Neural cell (in vitro differentiated cells): ENCODE results near the gene SLC6A17. TPM values are rescaled to one million over a fixed set of nuclear protein-coding genes. Genes with fewer than 3 reads are reported as not detected.

Source experiments
- H2AFZ ChIP-seq: fragments of 200-600, 300-800 bp; sonication (generic), shearing (Covaris generic); 2 replicates; pipeline ENCODE4 v1.6.0; 2014; ENCODE audit warnings: low read depth, mild to moderate bottlenecking, antibody characterized with exemption, low read length, moderate library complexity
- H3F3A ChIP-seq: fragments of 200-600 bp; shearing (Covaris generic); 2 replicates; pipeline ENCODE4 v1.6.1; 2016; ENCODE audit warnings: mild to moderate bottlenecking, moderate library complexity, mixed read lengths, antibody characterized with exemption, low read length; ENCODE audit not compliant: insufficient read depth, poor library complexity, severe bottlenecking
- H3K27ac ChIP-seq: fragments of 200-600, 300-800 bp; sonication (generic), shearing (Covaris generic); 2 replicates; pipeline ENCODE4 v1.5.1; 2014; ENCODE audit warnings: mild to moderate bottlenecking, low read length, moderate library complexity
- H3K27me3 ChIP-seq: fragments of 300-800, 200-600 bp; sonication (generic), shearing (Covaris generic); 2 replicates; pipeline ENCODE4 v1.6.0; 2014; ENCODE audit warnings: mild to moderate bottlenecking, low read depth, low read length, moderate library complexity; ENCODE audit not compliant: insufficient read depth
- H3K36me3 ChIP-seq: fragments of 300-800, 200-600 bp; sonication (generic), shearing (Covaris generic); 2 replicates; pipeline ENCODE4 v1.5.1; 2014; ENCODE audit warnings: mild to moderate bottlenecking, antibody characterized with exemption, low read length, moderate library complexity; ENCODE audit not compliant: insufficient read depth
- H3K4me2 ChIP-seq: fragments of 300-800, 200-600 bp; sonication (generic), shearing (Covaris generic); 2 replicates; pipeline ENCODE4 v1.6.0; 2014; ENCODE audit warnings: mild to moderate bottlenecking, low read length
- H3K4me3 ChIP-seq: fragments of 300-800, 200-600 bp; sonication (generic), shearing (Covaris generic); 2 replicates; pipeline ENCODE4 v1.5.1; 2014; ENCODE audit warnings: mild to moderate bottlenecking, low read length, moderate library complexity
- H3K79me2 ChIP-seq: fragments of 200-600 bp; shearing (Covaris generic); replicated peaks from 2 replicates; pipeline ENCODE4 v1.6.0; 2014; ENCODE audit warnings: mild to moderate bottlenecking, low read length, moderate library complexity; ENCODE audit not compliant: insufficient read depth
- H3K9ac ChIP-seq: fragments of 300-800, 200-600 bp; sonication (generic), shearing (Covaris generic); 2 replicates; pipeline ENCODE4 v1.6.1; 2016; ENCODE audit warnings: mild to moderate bottlenecking, low read length, mixed read lengths
- H3K9me2 ChIP-seq: fragments of 200-600 bp; shearing (Covaris generic); 2 replicates; pipeline ENCODE4 v1.6.1; 2016; ENCODE audit warnings: mild to moderate bottlenecking, low read length, mixed read lengths; ENCODE audit not compliant: insufficient read depth
- H3K9me3 ChIP-seq: fragments of 200-600, 300-800 bp; sonication (generic), shearing (Covaris generic); 2 replicates; pipeline ENCODE4 v1.6.1; 2016; ENCODE audit warnings: mild to moderate bottlenecking, mixed run types, low read length, moderate library complexity, mixed read lengths
- H4K20me1 ChIP-seq: fragments of 200-600 bp; shearing (Covaris generic); 2 replicates; pipeline ENCODE4 v1.6.1; 2016; ENCODE audit warnings: mild to moderate bottlenecking, mixed run types; ENCODE audit not compliant: insufficient read depth
- EZH2 ChIP-seq: fragments of 200-600, 300-800 bp; shearing (Covaris generic), sonication (generic); IDR thresholded peaks from 2 replicates; pipeline ENCODE4 v1.6.1; 2014; ENCODE audit warnings: antibody characterized with exemption, low read length, borderline replicate concordance, mild to moderate bottlenecking; ENCODE audit not compliant: insufficient read depth, poor library complexity, severe bottlenecking
- MXI1 ChIP-seq: fragments of 450-650 bp; conservative IDR thresholded peaks from 2 replicates; pipeline ENCODE4 v1.6.1; 2014; ENCODE audit warnings: antibody characterized with exemption, mild to moderate bottlenecking; ENCODE audit not compliant: poor library complexity, severe bottlenecking
- RAD21 ChIP-seq: fragments of 450-650 bp; conservative IDR thresholded peaks from 2 replicates; pipeline ENCODE4 v1.6.1; 2014; ENCODE audit warnings: antibody characterized with exemption, mild to moderate bottlenecking, moderate library complexity
- SMC3 ChIP-seq: fragments of 450-650 bp; conservative IDR thresholded peaks from 2 replicates; pipeline ENCODE4 v1.6.1; 2014; ENCODE audit warnings: antibody characterized with exemption, mild to moderate bottlenecking, moderate library complexity; ENCODE audit not compliant: poor library complexity
- TAF1 ChIP-seq: IDR thresholded peaks from 2 replicates; pipeline ENCODE4 v1.6.1; 2012; ENCODE audit warnings: low read depth
- polyA plus RNA-seq: library from polyadenylated mRNA; depleted of rRNA; stranded (reverse); fragments of >200 nt; gene quantifications from 2 replicates; pipeline ENCODE4 v1.2.3, GENCODE V29; 2014
- TF ChIP-seq, protein P1 (sequence below): IDR thresholded peaks from 2 replicates; pipeline ENCODE4 v1.6.1; 2012; ENCODE audit warnings: borderline replicate concordance
- TF ChIP-seq, protein P2 (sequence below): fragments of 450-650 bp; IDR thresholded peaks from 2 replicates; pipeline ENCODE4 v1.5.1; 2014; ENCODE audit warnings: antibody characterized with exemption, mild to moderate bottlenecking, moderate library complexity; ENCODE audit not compliant: poor library complexity, severe bottlenecking

Gene SLC6A17
- polyA plus RNA-seq, 1 donor from 2014 or later = 3.5 TPM

GRCh38 chr1:110189181-110189580, 38.9 kb downstream of the SLC6A17 start:
- Histone ChIP-seq H3K9me2 (no peaks in the 10 kb centered on the region), H2AFZ (no peak overlapping the region), H3K27ac (no peak overlapping the region), H3K79me2 (no peaks in the 10 kb centered on the region), H3K9ac (no peak overlapping the region), H3F3A (no peaks in the 10 kb centered on the region), H3K36me3 (no peaks in the 10 kb centered on the region), H4K20me1 (no peaks in the 10 kb centered on the region), H3K4me3 (no peak overlapping the region), H3K4me2 (no peak overlapping the region), H3K9me3 (no peaks in the 10 kb centered on the region), H3K27me3 (no peaks in the 10 kb centered on the region)
- TF ChIP-seq EZH2 (no peak), TAF1 (no peak)
- TF ChIP-seq, protein P1, sequence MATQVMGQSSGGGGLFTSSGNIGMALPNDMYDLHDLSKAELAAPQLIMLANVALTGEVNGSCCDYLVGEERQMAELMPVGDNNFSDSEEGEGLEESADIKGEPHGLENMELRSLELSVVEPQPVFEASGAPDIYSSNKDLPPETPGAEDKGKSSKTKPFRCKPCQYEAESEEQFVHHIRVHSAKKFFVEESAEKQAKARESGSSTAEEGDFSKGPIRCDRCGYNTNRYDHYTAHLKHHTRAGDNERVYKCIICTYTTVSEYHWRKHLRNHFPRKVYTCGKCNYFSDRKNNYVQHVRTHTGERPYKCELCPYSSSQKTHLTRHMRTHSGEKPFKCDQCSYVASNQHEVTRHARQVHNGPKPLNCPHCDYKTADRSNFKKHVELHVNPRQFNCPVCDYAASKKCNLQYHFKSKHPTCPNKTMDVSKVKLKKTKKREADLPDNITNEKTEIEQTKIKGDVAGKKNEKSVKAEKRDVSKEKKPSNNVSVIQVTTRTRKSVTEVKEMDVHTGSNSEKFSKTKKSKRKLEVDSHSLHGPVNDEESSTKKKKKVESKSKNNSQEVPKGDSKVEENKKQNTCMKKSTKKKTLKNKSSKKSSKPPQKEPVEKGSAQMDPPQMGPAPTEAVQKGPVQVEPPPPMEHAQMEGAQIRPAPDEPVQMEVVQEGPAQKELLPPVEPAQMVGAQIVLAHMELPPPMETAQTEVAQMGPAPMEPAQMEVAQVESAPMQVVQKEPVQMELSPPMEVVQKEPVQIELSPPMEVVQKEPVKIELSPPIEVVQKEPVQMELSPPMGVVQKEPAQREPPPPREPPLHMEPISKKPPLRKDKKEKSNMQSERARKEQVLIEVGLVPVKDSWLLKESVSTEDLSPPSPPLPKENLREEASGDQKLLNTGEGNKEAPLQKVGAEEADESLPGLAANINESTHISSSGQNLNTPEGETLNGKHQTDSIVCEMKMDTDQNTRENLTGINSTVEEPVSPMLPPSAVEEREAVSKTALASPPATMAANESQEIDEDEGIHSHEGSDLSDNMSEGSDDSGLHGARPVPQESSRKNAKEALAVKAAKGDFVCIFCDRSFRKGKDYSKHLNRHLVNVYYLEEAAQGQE = no peak

- H3K27ac ChIP-seq = no peak overlapping the region
- no peak overlapping the region for H3K4me3 ChIP-seq
- no peak for TF ChIP-seq EZH2
- no peaks in the 10 kb centered on the region for H3K9me2 ChIP-seq
- H3K36me3 ChIP-seq = no peaks in the 10 kb centered on the region
- no peaks in the 10 kb centered on the region for H3K9me3 ChIP-seq
- H3F3A ChIP-seq = no peaks in the 10 kb centered on the region
- no peak overlapping the region for H3K4me2 ChIP-seq
- H3K9ac ChIP-seq = no peak overlapping the region
- H2AFZ ChIP-seq = no peak overlapping the region
- no peaks in the 10 kb centered on the region for H4K20me1 ChIP-seq
- no peaks in the 10 kb centered on the region for H3K27me3 ChIP-seq
- H3K79me2 ChIP-seq = no peaks in the 10 kb centered on the region
These were observed 40.1 kb downstream of the SLC6A17 start for GRCh38 chr1:110190282-110190929.

DNA sequence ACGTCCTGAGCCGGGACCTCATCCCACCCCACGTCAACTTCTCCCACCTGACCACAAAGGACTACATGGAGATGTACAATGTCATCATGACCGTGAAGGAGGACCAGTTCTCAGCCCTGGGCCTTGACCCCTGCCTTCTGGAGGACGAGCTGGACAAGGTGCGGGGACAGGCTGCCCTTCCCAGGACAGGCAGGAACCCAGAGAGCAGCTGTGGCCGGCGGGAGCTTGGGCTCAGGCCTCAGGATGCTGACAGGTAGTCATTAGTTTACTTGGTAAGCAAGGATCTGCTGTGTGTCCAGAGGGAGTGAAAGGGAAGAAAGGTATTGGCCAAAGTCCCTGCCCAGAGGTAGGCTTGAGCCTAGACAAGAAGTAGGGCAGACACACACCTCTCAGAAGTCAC, 42.2 kb downstream of the SLC6A17 start:
- Histone ChIP-seq H3K9me2 (no peaks in the 10 kb centered on the region), H3K27me3 (no peaks in the 10 kb centered on the region), H3K36me3 (no peaks in the 10 kb centered on the region), H2AFZ (no peak overlapping the region), H4K20me1 (no peaks in the 10 kb centered on the region), H3K79me2 (no peaks in the 10 kb centered on the region), H3K9ac (no peak overlapping the region), H3K4me3 (no peak overlapping the region), H3K27ac (no peak overlapping the region), H3F3A (no peaks in the 10 kb centered on the region), H3K9me3 (no peaks in the 10 kb centered on the region), H3K4me2 (no peak overlapping the region)
- no peak for TF ChIP-seq MXI1
- TF ChIP-seq EZH2 = no peak

- no peaks in the 10 kb centered on the region for H4K20me1 ChIP-seq
- H3K36me3 ChIP-seq = no peaks in the 10 kb centered on the region
- no peak overlapping the region for H3K4me3 ChIP-seq
- TF ChIP-seq, protein P2, sequence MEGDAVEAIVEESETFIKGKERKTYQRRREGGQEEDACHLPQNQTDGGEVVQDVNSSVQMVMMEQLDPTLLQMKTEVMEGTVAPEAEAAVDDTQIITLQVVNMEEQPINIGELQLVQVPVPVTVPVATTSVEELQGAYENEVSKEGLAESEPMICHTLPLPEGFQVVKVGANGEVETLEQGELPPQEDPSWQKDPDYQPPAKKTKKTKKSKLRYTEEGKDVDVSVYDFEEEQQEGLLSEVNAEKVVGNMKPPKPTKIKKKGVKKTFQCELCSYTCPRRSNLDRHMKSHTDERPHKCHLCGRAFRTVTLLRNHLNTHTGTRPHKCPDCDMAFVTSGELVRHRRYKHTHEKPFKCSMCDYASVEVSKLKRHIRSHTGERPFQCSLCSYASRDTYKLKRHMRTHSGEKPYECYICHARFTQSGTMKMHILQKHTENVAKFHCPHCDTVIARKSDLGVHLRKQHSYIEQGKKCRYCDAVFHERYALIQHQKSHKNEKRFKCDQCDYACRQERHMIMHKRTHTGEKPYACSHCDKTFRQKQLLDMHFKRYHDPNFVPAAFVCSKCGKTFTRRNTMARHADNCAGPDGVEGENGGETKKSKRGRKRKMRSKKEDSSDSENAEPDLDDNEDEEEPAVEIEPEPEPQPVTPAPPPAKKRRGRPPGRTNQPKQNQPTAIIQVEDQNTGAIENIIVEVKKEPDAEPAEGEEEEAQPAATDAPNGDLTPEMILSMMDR = no peak
- TF ChIP-seq SMC3 = no peak
- no peak for TF ChIP-seq MXI1
- no peak for TF ChIP-seq TAF1
- no peak for TF ChIP-seq RAD21
- TF ChIP-seq, protein P1 = no peak
- no peaks in the 10 kb centered on the region for H3K79me2 ChIP-seq
- no peak overlapping the region for H3K27ac ChIP-seq
- no peak overlapping the region for H3K9ac ChIP-seq
- no peaks in the 10 kb centered on the region for H3F3A ChIP-seq
- no peaks in the 10 kb centered on the region for H3K27me3 ChIP-seq
- no peak overlapping the region for H3K4me2 ChIP-seq
- no peaks in the 10 kb centered on the region for H3K9me2 ChIP-seq
- H3K9me3 ChIP-seq = no peaks in the 10 kb centered on the region
- no peak overlapping the region for H2AFZ ChIP-seq
These were observed 44.9 kb downstream of the SLC6A17 start for GRCh38 chr1:110195196-110195595.
